NT2/D1 (cell line): ENCODE results near the gene NRF1.
"Not testable (repeated sequence)": the region's sequence is repeated elsewhere in the genome, so short reads cannot be mapped to it uniquely, and the experiment has no call there.

ENCODE experiments used
- DNase-seq: peaks from one replicate; pipeline ENCODE4 v3.0.0-alpha.2; 2011; ENCODE audit warnings: low read depth, low spot score
- H3K27me3 ChIP-seq: 2 replicates; pipeline ENCODE4 v1.6.0; 2011; ENCODE audit warnings: mild to moderate bottlenecking; ENCODE audit not compliant: insufficient read length, insufficient read depth
- H3K36me3 ChIP-seq: 2 replicates; pipeline ENCODE4 v1.6.1; 2011; ENCODE audit warnings: mild to moderate bottlenecking, low read length, mixed read lengths; ENCODE audit not compliant: insufficient read depth, insufficient read length
- H3K4me1 ChIP-seq: 2 replicates; pipeline ENCODE4 v1.5.1; 2011; ENCODE audit not compliant: insufficient read depth, insufficient read length
- H3K4me3 ChIP-seq: 2 replicates; pipeline ENCODE4 v1.5.1; 2011; ENCODE audit warnings: low read depth; ENCODE audit not compliant: insufficient read length
- H3K9ac ChIP-seq: 2 replicates; pipeline ENCODE4 v1.6.0; 2011; ENCODE audit warnings: low read depth; ENCODE audit not compliant: insufficient read length
- H3K9me3 ChIP-seq: 2 replicates; pipeline ENCODE4 v1.5.1; 2011; ENCODE audit warnings: mild to moderate bottlenecking, low read length; ENCODE audit not compliant: insufficient read depth
- SUZ12 ChIP-seq: IDR thresholded peaks from 2 replicates; pipeline ENCODE4 v1.6.1; 2011; ENCODE audit not compliant: insufficient read length, insufficient read depth; ENCODE audit errors: extremely low read depth
- YY1 ChIP-seq: IDR thresholded peaks from 2 replicates; pipeline ENCODE4 v1.6.1; 2011; ENCODE audit not compliant: insufficient read length, insufficient read depth
- ZNF274 ChIP-seq: IDR thresholded peaks from 2 replicates; pipeline ENCODE4 v1.6.1; 2011; ENCODE audit warnings: mild to moderate bottlenecking, low read depth, low read length

Gene NRF1

GRCh38 chr7:129790136-129790535, 178.6 kb downstream of the NRF1 start:
- peaks cover 59% of the 10 kb centered on the region for H3K27me3 ChIP-seq
- H3K9me3 ChIP-seq, result no peaks in the 10 kb centered on the region
- DNase-seq, result no peak

GRCh38 chr7:129792721-129793120, 181.2 kb downstream of the NRF1 start:
- H3K9me3 ChIP-seq, result no peaks in the 10 kb centered on the region
- no peaks in the 10 kb centered on the region for H3K36me3 ChIP-seq
- H3K4me3 ChIP-seq, result no peak overlapping the region
- no peak for DNase-seq
- H3K9ac ChIP-seq, result no peak overlapping the region
- peaks cover 6% of the 10 kb centered on the region for H3K4me1 ChIP-seq
- H3K27me3 ChIP-seq, result peaks cover 33% of the 10 kb centered on the region
- TF ChIP-seq SUZ12 (no peak), YY1 (no peak), ZNF274 (no peak)

More at GRCh38 chr7:129790136-129790535, 178.6 kb downstream of the NRF1 start:
- H3K9ac ChIP-seq, result no peak overlapping the region
- peaks cover 4% of the 10 kb centered on the region for H3K4me1 ChIP-seq
- H3K4me3 ChIP-seq, result no peak overlapping the region
- no peak for TF ChIP-seq SUZ12
- no peak for TF ChIP-seq ZNF274
- TF ChIP-seq YY1, result no peak
- no peaks in the 10 kb centered on the region for H3K36me3 ChIP-seq

- H3K27me3 ChIP-seq, result peaks cover 25% of the 10 kb centered on the region
- no peaks in the 10 kb centered on the region for H3K36me3 ChIP-seq
- no peak overlapping the region for H3K4me3 ChIP-seq
- peaks cover 6% of the 10 kb centered on the region for H3K4me1 ChIP-seq
- TF ChIP-seq SUZ12 (no peak), ZNF274 (no peak), YY1 (no peak)
- DNase-seq, result no peak
- no peak overlapping the region for H3K9ac ChIP-seq
- H3K9me3 ChIP-seq, result no peaks in the 10 kb centered on the region
These were observed 182.2 kb downstream of the NRF1 start for GRCh38 chr7:129793506-129794310.

GRCh38 chr7:129794461-129794860, 182.9 kb downstream of the NRF1 start:
- H3K9me3 ChIP-seq, H3K9ac ChIP-seq, H3K4me3 ChIP-seq, H3K36me3 ChIP-seq, H3K4me1 ChIP-seq, DNase-seq: not testable (repeated sequence)
- peaks cover 17% of the 10 kb centered on the region for H3K27me3 ChIP-seq

GRCh38 chr7:129796186-129796775, 184.8 kb downstream of the NRF1 start:
- DNase-seq, result no peak
- peaks cover 9% of the 10 kb centered on the region for H3K4me1 ChIP-seq
- H3K27me3 ChIP-seq, result peaks cover under 1% of the 10 kb centered on the region
- H3K9me3 ChIP-seq, result no peaks in the 10 kb centered on the region
- no peaks in the 10 kb centered on the region for H3K36me3 ChIP-seq
- TF ChIP-seq ZNF274, result no peak
- TF ChIP-seq SUZ12, result no peak
- no peak for TF ChIP-seq YY1
- H3K4me3 ChIP-seq, result no peak overlapping the region
- peak overlapping the region; percentile 32 for H3K9ac ChIP-seq

DNA sequence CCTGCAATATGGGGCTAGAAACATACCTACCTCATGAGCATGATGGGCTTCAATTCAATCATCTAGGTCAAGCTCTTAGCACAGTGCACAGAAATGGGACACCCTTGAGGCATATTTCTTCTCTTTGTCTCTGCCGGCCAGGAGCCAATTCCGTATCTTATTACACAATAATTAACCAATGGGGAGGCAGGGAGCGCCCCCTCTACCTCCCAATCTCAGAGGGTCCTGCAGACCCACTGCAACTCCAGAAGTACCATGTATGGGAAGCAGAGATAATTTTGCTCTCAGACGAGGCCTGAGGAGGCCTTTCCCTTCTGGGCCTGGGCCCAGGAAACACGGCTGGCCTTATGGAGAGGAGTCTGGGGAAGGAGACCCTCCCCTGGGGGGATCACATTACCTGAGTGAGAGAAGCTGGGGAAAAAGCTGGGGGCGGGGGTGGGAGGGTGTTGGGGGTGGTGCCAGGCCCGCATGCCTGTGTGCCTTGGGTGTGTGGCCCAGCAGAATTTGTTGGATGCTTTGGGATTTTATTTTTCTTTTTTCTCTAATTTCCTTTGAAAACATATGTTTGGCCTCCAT, 185.8 kb downstream of the NRF1 start:
- H3K9ac ChIP-seq, result no peak overlapping the region
- H3K4me1 ChIP-seq, result peaks cover 11% of the 10 kb centered on the region
- H3K4me3 ChIP-seq, result no peak overlapping the region
- no peak for TF ChIP-seq SUZ12
- TF ChIP-seq YY1, result no peak
- no peak for TF ChIP-seq ZNF274
- H3K36me3 ChIP-seq, result no peaks in the 10 kb centered on the region
- H3K9me3 ChIP-seq, result no peaks in the 10 kb centered on the region
- no peaks in the 10 kb centered on the region for H3K27me3 ChIP-seq
- DNase-seq, result no peak

DNA sequence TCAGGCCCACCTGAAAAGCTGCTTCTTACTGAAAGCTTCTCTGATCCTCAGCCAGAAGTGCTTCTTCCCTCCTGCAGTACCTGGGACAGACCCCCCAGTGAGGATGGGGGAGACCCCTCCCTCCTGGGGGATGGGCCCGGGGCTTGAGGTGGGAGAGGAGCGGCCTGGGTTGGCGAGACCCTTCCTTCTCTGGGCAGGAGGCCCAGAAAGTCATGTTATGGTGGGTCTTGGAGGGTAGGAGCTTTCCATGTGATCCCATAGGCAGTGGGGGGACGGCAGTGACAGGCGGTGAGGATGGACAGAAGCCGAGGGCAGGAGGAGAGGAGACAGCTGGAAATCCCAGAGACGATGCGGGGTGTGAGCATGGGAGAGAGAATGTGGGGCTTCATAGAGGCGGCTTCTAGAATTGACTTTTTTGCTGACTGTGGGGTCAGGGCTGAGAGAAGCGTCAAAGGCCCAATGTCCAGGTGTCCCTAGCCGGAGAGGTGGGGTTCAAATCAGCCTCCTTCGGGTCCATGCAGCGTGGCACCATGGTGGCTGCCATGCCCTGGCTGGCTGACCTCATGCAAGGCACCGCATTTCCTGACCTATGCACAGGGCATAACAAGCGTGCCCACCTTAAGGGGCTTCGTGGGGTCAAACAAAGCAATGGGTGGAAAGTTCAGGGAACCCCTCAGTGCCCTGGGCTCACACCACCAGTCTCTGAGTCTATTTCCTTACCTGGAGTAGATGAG, 187.3 kb downstream of the NRF1 start:
- Histone ChIP-seq H3K4me3 (no peak overlapping the region), H3K9ac (no peak overlapping the region), H3K4me1 (peaks cover 9% of the 10 kb centered on the region), H3K27me3 (no peaks in the 10 kb centered on the region), H3K9me3 (no peaks in the 10 kb centered on the region), H3K36me3 (no peaks in the 10 kb centered on the region)
- DNase-seq, result no peak
- no peak for TF ChIP-seq SUZ12
- TF ChIP-seq ZNF274, result no peak
- no peak for TF ChIP-seq YY1
